Measurements from ENCODE around the gene ERC2.

ERC2 gene

GRCh38 chr3:55955891-55956477 lies 512.3 kb downstream of the ERC2 start:
- Histone ChIP-seq H3K9me3 (ENCODE audit: insufficient read depth, low read depth, low read length) (no peaks in the 10 kb centered on the region), H3K4me1 (ENCODE audit: insufficient read depth, low read length, poor library complexity, severe bottlenecking) (no peaks in the 10 kb centered on the region), H3K36me3 (ENCODE audit: insufficient read depth, low read length) (no peaks in the 10 kb centered on the region), H3K9me2 (replicated peaks; ENCODE audit: low read depth, low read length) (no peaks in the 10 kb centered on the region), H3F3A (ENCODE audit: low read depth) (no peaks in the 10 kb centered on the region), H3K27me3 (ENCODE audit: insufficient read depth, low read length, poor library complexity, severe bottlenecking) (no peaks in the 10 kb centered on the region), H4K20me1 (ENCODE audit: insufficient read depth, low read length, poor library complexity, severe bottlenecking) (no peaks in the 10 kb centered on the region), H3K4me3 (ENCODE audit: low read length, poor library complexity, severe bottlenecking) (no peak overlapping the region), H3K4me2 (ENCODE audit: low read depth, low read length, poor library complexity, severe bottlenecking) (no peak overlapping the region), H3K9ac (ENCODE audit: low read depth, low read length, poor library complexity, severe bottlenecking) (no peak overlapping the region), H2AFZ (ENCODE audit: low read length) (no peak overlapping the region), H3K79me2 (ENCODE audit: insufficient read depth, low read length) (no peaks in the 10 kb centered on the region)
- TF ChIP-seq EZH2phosphoT487 (IDR thresholded peaks at IDR 0.05; ENCODE audit: borderline replicate concordance) (no peak), CTCF (conservative IDR thresholded peaks at IDR 0.05; ENCODE audit: low read length) (no peak)

GRCh38 chr3:55951388-55951787 lies 516.9 kb downstream of the ERC2 start:
- Histone ChIP-seq H3K36me3 (ENCODE audit: insufficient read depth, low read length) (no peaks in the 10 kb centered on the region), H3K9ac (ENCODE audit: low read depth, low read length, poor library complexity, severe bottlenecking) (no peak overlapping the region), H3K9me3 (ENCODE audit: insufficient read depth, low read depth, low read length) (no peaks in the 10 kb centered on the region), H3K79me2 (ENCODE audit: insufficient read depth, low read length) (no peaks in the 10 kb centered on the region), H4K20me1 (ENCODE audit: insufficient read depth, low read length, poor library complexity, severe bottlenecking) (no peaks in the 10 kb centered on the region), H2AFZ (ENCODE audit: low read length) (no peak overlapping the region), H3K9me2 (replicated peaks; ENCODE audit: low read depth, low read length) (no peaks in the 10 kb centered on the region), H3K4me1 (ENCODE audit: insufficient read depth, low read length, poor library complexity, severe bottlenecking) (no peaks in the 10 kb centered on the region), H3K27me3 (ENCODE audit: insufficient read depth, low read length, poor library complexity, severe bottlenecking) (no peaks in the 10 kb centered on the region), H3K4me2 (ENCODE audit: low read depth, low read length, poor library complexity, severe bottlenecking) (no peak overlapping the region), H3F3A (ENCODE audit: low read depth) (no peaks in the 10 kb centered on the region), H3K4me3 (ENCODE audit: low read length, poor library complexity, severe bottlenecking) (no peak overlapping the region)
- TF ChIP-seq CTCF (conservative IDR thresholded peaks at IDR 0.05; ENCODE audit: low read length): no peak
- no peak for TF ChIP-seq EZH2phosphoT487 (IDR thresholded peaks at IDR 0.05; ENCODE audit: borderline replicate concordance)

- H4K20me1 ChIP-seq (ENCODE audit: insufficient read depth, low read length, poor library complexity, severe bottlenecking): no peaks in the 10 kb centered on the region
- H3K4me3 ChIP-seq (ENCODE audit: low read length, poor library complexity, severe bottlenecking): no peak overlapping the region
- no peaks in the 10 kb centered on the region for H3K9me2 ChIP-seq (replicated peaks; ENCODE audit: low read depth, low read length)
- no peak overlapping the region for H3K9ac ChIP-seq (ENCODE audit: low read depth, low read length, poor library complexity, severe bottlenecking)
- H3K79me2 ChIP-seq (ENCODE audit: insufficient read depth, low read length): no peaks in the 10 kb centered on the region
- H3F3A ChIP-seq (ENCODE audit: low read depth): no peaks in the 10 kb centered on the region
- H3K36me3 ChIP-seq (ENCODE audit: insufficient read depth, low read length): no peaks in the 10 kb centered on the region
- TF ChIP-seq EZH2phosphoT487 (IDR thresholded peaks at IDR 0.05; ENCODE audit: borderline replicate concordance): no peak
- no peak for TF ChIP-seq CTCF (conservative IDR thresholded peaks at IDR 0.05; ENCODE audit: low read length)
- H2AFZ ChIP-seq (ENCODE audit: low read length): no peak overlapping the region
- H3K4me2 ChIP-seq (ENCODE audit: low read depth, low read length, poor library complexity, severe bottlenecking): no peak overlapping the region
- H3K4me1 ChIP-seq (ENCODE audit: insufficient read depth, low read length, poor library complexity, severe bottlenecking): no peaks in the 10 kb centered on the region
- no peaks in the 10 kb centered on the region for H3K27me3 ChIP-seq (ENCODE audit: insufficient read depth, low read length, poor library complexity, severe bottlenecking)
- no peaks in the 10 kb centered on the region for H3K9me3 ChIP-seq (ENCODE audit: insufficient read depth, low read depth, low read length)
Observed at GRCh38 chr3:55947406-55947805, 520.9 kb downstream of the ERC2 start.
